Peyer's patch (tissue), 4 donors: ENCODE measurements around the gene UBE2D4.

Source experiments
- POLR2A ChIP-seq, 2 donors: fragments of 450-650 bp; IDR thresholded peaks; one replicate each; pipeline ENCODE4 v1.5.1; 2017; ENCODE audit warnings: antibody characterized with exemption in 2 of 2, mild to moderate bottlenecking in 2 of 2, moderate library complexity in 2 of 2
- TF ChIP-seq, protein P1 (sequence below), 6 experiments: fragments of 450-650 bp in 4 of 6; fragments of 200-600 bp in 2 of 6; sonication (generic) in 1 of 6; IDR thresholded peaks; one replicate each; pipeline ENCODE4 v1.5.1; 2017 to 2019; ENCODE audit warnings: antibody characterized with exemption in 6 of 6, mild to moderate bottlenecking in 3 of 6, moderate library complexity in 1 of 6

DNA sequence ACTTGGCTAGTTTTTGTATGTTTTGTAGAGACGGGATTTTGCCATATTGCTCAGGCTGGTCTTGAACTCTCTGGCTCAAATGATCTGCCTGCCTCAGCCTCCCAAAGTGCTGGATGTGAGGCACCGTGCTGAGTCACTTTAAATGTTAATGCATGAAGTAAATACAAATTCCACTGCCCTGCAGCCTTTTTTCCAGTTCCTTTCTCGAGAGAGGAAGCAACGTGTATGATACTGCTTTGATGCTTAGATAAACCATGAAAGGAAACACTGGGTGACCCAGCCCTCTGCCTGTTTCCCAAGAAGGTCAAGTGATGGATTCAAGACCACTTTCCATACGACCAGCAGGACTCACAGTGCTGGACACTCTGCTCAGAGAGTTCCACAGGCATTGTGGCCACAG, 45.6 kb upstream of the UBE2D4 start:
- TF ChIP-seq, protein P1, sequence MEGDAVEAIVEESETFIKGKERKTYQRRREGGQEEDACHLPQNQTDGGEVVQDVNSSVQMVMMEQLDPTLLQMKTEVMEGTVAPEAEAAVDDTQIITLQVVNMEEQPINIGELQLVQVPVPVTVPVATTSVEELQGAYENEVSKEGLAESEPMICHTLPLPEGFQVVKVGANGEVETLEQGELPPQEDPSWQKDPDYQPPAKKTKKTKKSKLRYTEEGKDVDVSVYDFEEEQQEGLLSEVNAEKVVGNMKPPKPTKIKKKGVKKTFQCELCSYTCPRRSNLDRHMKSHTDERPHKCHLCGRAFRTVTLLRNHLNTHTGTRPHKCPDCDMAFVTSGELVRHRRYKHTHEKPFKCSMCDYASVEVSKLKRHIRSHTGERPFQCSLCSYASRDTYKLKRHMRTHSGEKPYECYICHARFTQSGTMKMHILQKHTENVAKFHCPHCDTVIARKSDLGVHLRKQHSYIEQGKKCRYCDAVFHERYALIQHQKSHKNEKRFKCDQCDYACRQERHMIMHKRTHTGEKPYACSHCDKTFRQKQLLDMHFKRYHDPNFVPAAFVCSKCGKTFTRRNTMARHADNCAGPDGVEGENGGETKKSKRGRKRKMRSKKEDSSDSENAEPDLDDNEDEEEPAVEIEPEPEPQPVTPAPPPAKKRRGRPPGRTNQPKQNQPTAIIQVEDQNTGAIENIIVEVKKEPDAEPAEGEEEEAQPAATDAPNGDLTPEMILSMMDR (IDR thresholded peaks at IDR 0.05), result no peak
- no peak for TF ChIP-seq POLR2A (IDR thresholded peaks at IDR 0.05)
